Astrocyte (in vitro differentiated cells and primary cell): ENCODE results near the gene TDRD12.

Experiments
- EZH2 ChIP-seq: IDR thresholded peaks from 2 replicates; pipeline ENCODE4 v1.6.1; 2012; ENCODE audit warnings: mild to moderate bottlenecking, low read length, inconsistent platforms; ENCODE audit not compliant: insufficient read depth
- TF ChIP-seq, protein P1 (sequence below): IDR thresholded peaks from 2 replicates; pipeline ENCODE4 v1.5.1; 2011; ENCODE audit warnings: low read depth, mild to moderate bottlenecking, inconsistent platforms, low read length, moderate library complexity; ENCODE audit not compliant: insufficient read depth

DNA sequence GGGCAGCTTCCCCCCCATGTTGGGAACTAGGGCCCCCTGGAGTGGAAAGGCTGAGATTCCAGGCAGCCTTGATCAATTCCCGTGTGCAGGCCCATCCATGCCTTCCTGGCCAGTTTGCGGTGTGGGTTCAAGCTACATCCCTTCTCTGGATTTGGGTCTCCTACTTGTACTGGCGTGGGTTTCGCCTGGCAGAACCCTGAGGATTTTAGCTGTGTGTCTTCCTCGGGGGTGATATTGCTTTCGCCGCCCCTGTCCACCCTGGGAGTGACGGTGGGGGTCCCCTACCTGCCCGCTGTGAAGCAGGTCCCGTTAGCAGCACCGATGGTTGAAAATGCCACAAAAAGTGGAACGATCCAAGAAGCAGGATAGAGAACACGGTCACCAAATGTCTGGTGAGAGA is 138.6 kb downstream of the TDRD12 start:
- TF ChIP-seq, protein P1, sequence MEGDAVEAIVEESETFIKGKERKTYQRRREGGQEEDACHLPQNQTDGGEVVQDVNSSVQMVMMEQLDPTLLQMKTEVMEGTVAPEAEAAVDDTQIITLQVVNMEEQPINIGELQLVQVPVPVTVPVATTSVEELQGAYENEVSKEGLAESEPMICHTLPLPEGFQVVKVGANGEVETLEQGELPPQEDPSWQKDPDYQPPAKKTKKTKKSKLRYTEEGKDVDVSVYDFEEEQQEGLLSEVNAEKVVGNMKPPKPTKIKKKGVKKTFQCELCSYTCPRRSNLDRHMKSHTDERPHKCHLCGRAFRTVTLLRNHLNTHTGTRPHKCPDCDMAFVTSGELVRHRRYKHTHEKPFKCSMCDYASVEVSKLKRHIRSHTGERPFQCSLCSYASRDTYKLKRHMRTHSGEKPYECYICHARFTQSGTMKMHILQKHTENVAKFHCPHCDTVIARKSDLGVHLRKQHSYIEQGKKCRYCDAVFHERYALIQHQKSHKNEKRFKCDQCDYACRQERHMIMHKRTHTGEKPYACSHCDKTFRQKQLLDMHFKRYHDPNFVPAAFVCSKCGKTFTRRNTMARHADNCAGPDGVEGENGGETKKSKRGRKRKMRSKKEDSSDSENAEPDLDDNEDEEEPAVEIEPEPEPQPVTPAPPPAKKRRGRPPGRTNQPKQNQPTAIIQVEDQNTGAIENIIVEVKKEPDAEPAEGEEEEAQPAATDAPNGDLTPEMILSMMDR = no peak
- no peak for TF ChIP-seq EZH2
